GM12891 (cell line): ENCODE measurements around the gene CORO2B.

Source experiments
- DNase-seq: peaks from one replicate; pipeline ENCODE4 v3.0.0; 2011; ENCODE audit warnings: low spot score; ENCODE audit not compliant: insufficient read length
- FAIRE-seq: peaks from 2 replicates; lab custom pipeline; 2011; peaks lifted over from hg19 to GRCh38; lab: Jason Lieb, UNC
- PAX5 ChIP-seq: IDR thresholded peaks from 2 replicates; pipeline ENCODE4 v1.6.1; 2011; ENCODE audit warnings: low read length, moderate library complexity, mild to moderate bottlenecking; ENCODE audit not compliant: insufficient read depth, severe bottlenecking
- POLR2A ChIP-seq: IDR thresholded peaks from 2 replicates; pipeline ENCODE4 v1.6.1; 2011; ENCODE audit warnings: low read depth, low read length, control low read depth
- POLR2AphosphoS5 ChIP-seq: IDR thresholded peaks from 2 replicates; pipeline ENCODE4 v1.6.1; 2011; ENCODE audit warnings: low read depth, low read length, control low read depth
- POU2F2 ChIP-seq: IDR thresholded peaks from 2 replicates; pipeline ENCODE4 v1.6.1; 2011; ENCODE audit warnings: low read depth, mild to moderate bottlenecking, control low read depth, low read length, moderate library complexity
- SPI1 ChIP-seq: IDR thresholded peaks from 2 replicates; pipeline ENCODE4 v1.6.1; 2011; ENCODE audit warnings: low read depth, low read length, control low read depth
- TAF1 ChIP-seq: IDR thresholded peaks from 2 replicates; pipeline ENCODE4 v1.6.1; 2011; ENCODE audit warnings: low read depth, low read length, control low read depth

Gene CORO2B

GRCh38 chr15:68594533-68595259, 15.9 kb downstream of the CORO2B start:
- DNase-seq = no peak
- FAIRE-seq = no peak
- no peak for TF ChIP-seq PAX5
- TF ChIP-seq TAF1 = no peak
- no peak for TF ChIP-seq POU2F2

DNA sequence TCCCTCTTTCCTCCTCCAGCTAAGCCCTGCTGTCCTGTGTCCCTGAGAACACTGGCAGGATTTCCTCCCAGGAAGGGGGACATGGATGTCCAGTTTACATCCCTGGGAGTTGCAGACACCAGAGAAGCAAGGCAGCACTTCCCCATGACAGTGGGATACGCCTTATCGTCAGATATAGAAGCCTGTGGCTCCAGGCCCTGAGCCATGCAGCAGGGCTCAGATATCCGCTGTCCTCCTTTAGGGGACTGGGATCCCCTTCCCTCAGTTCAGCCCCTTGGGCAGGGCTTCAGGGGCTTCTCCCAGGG, 16.4 kb downstream of the CORO2B start:
- DNase-seq (no peak), FAIRE-seq (no peak)
- TF ChIP-seq POLR2A (no peak), TAF1 (no peak), POU2F2 (no peak), POLR2AphosphoS5 (no peak), PAX5 (no peak), SPI1 (no peak)

DNA sequence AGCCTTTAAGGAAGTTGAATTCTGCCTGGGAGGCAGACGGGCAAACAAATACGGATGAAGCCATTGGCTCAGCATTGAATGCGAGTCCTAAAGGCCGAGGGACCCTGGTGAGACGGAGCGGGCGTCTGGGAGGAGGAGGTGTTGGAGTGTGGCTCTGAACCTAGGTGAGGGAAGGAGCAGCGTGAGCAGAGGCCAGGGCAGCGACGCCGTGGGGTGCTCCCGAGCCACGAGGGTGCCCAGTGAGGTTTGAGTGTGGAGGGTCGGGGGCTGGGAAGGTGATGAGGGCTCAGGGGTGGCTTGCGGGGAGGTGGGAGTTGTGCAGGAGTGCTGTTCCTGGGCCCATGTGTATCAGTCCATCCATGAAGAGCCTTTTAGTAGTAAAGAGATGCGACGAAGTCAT, 17.0 kb downstream of the CORO2B start:
- DNase-seq (no peak), FAIRE-seq (no peak)
- TF ChIP-seq TAF1 = no peak
- no peak for TF ChIP-seq POLR2A
- no peak for TF ChIP-seq POLR2AphosphoS5
- no peak for TF ChIP-seq POU2F2
- TF ChIP-seq PAX5 = no peak
- no peak for TF ChIP-seq SPI1

DNA sequence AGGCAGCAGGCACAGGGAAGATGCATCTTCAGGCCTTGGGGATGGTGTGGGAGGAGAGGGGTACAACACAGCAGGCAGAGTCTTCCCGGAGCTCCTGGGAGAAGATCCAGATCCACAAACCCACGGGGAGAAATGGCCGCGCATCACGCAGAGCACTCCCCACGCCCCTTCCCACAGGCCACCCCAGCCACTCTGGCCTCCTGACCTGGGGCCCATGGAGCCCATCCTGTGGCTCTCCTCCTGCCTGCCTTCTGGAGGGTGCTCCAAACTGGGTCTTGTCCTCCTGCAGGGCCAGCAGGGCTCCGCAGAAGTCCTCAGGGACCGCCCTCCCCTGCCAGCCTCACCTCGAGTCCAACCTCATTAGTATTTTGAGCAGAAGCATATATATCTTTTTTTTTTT, 17.9 kb downstream of the CORO2B start:
- no peak for TF ChIP-seq POLR2AphosphoS5
- no peak for TF ChIP-seq SPI1
- no peak for TF ChIP-seq POU2F2
- TF ChIP-seq PAX5 = no peak
- TF ChIP-seq POLR2A = no peak
- TF ChIP-seq TAF1 = no peak
- FAIRE-seq (no peak), DNase-seq (no peak)

GRCh38 chr15:68597581-68597980, 18.8 kb downstream of the CORO2B start:
- TF ChIP-seq POLR2AphosphoS5 (no peak), PAX5 (no peak), POU2F2 (no peak), SPI1 (no peak), POLR2A (no peak), TAF1 (no peak)
- DNase-seq (no peak), FAIRE-seq (no peak)

DNA sequence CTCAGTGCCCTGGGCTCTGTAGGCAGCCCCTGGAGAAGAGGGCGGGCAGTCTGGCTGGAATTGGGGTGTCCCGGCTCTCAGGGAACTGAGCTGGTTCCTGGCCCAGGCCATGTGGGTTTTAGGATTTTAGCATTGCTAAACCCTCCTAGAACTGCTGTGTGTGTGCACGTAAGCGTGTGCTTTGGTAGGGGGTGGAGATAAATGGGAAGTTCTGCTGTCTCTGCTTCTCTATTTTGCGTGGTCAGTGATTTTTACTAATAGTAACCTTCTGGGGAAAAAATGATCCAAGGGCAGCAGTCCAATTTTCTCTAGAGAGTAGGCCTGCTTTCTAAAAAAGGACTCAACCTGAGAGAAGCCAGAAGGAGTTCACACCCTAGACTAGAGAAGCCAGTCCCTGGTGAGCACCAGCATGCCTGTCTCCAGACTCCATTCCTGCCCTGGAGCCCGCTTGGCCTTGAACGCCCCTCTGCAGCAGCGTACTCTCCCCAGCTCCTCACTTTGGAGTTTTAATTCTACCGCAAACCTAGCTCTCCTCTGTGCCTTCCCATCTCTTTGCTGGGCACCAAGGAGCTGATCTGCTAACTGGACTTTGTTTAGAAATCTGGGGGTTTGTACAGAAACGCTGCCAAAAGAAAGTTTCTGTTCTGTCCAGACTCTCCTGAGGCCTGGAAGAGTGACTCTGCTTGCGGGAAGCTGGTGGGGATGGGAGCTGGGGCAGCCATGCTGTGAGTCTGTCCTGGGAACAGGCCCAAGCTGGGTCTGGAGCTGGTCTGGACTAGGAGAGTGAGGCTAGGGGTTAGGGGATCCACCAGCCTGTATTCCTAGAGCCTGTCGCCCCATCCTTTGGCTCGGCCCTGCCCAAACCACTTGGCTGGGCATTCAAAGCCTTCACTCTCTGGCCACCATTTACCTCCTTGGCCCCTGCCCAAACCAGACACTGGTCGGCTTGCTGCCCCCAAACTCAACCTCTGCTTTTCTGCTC, 19.7 kb downstream of the CORO2B start:
- FAIRE-seq (no peak), DNase-seq (no peak)
- TF ChIP-seq POLR2AphosphoS5 = no peak
- TF ChIP-seq TAF1 = no peak
- TF ChIP-seq PAX5 = no peak
- no peak for TF ChIP-seq POLR2A
- no peak for TF ChIP-seq POU2F2
- TF ChIP-seq SPI1 = no peak

DNA sequence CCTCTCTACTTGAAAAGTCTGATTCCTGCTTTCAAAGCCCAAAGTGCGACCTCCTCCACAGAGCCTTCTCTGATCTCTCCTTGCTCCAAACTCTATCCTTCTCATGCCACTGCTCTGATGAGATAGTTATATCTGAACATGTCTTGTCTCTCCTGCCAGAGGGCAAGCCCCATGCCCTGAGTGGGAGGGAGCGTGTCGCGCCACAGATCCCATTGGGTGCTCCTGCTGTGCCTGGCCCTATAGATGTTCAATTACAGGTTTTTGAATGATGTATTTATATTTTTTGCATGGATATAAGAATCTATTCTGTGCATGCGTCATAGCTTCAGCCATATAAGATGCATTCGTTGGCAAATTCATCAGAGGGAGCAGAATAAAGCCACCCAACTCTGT, 20.4 kb downstream of the CORO2B start:
- FAIRE-seq (no peak), DNase-seq (no peak)
- no peak for TF ChIP-seq SPI1
- no peak for TF ChIP-seq POLR2AphosphoS5
- TF ChIP-seq POLR2A = no peak
- TF ChIP-seq TAF1 = no peak
- TF ChIP-seq PAX5 = no peak
- TF ChIP-seq POU2F2 = no peak

- no peak for FAIRE-seq
- no peak for TF ChIP-seq TAF1
- no peak for TF ChIP-seq SPI1
- TF ChIP-seq POLR2A = no peak
- TF ChIP-seq POLR2AphosphoS5 = no peak
- TF ChIP-seq PAX5 = no peak
- TF ChIP-seq POU2F2 = no peak
- no peak for DNase-seq
Observed at GRCh38 chr15:68599560-68600071, 20.8 kb downstream of the CORO2B start.
